Stimulated activated effector memory CD8-positive, alpha-beta T cell treated with anti-CD3 and anti-CD28 coated beads, Interleukin-12 subunit alpha, Interleukin-12 subunit beta, amount 100 ng/mL, for 72 hours (primary cell): ENCODE results near the gene DPP4.
A peak's percentile ranks its signal among the peaks of the same experiment; 100 is the strongest.

Experiments used
- ATAC-seq: fragments of 150-1000 bp; cut with Tn5 transposase; 2 replicates; pipeline ENCODE4 v1.10.0; 2021
- DNase-seq, 2 donors: peaks; one replicate each; pipeline ENCODE4 v3.0.0; 2021 to 2022; ENCODE audit warnings: low spot score in 2 of 2
- H3K27ac Mint-ChIP-seq: one replicate; pipeline ENCODE4 v1.8.0; 2022; ENCODE audit warnings: mild to moderate bottlenecking, mixed read lengths
- H3K36me3 Mint-ChIP-seq: one replicate; pipeline ENCODE4 v1.8.0; 2022; ENCODE audit warnings: mild to moderate bottlenecking, mixed read lengths
- H3K4me1 Mint-ChIP-seq: one replicate; pipeline ENCODE4 v1.8.0; 2022; ENCODE audit warnings: mixed read lengths
- H3K4me3 Mint-ChIP-seq: one replicate; pipeline ENCODE4 v1.8.0; 2022; ENCODE audit warnings: mild to moderate bottlenecking, mixed read lengths
- H3K9me3 Mint-ChIP-seq: one replicate; pipeline ENCODE4 v1.8.0; 2022; ENCODE audit warnings: mixed read lengths

The DPP4 gene

GRCh38 chr2:162022290-162022945 is 51.6 kb downstream of the DPP4 start:
- peaks cover 41% of the 10 kb centered on the region for H3K4me1 Mint-ChIP-seq
- peaks cover 100% of the 10 kb centered on the region for H3K36me3 Mint-ChIP-seq
- DNase-seq (no peak), ATAC-seq (peak; percentile 78)
- no peak overlapping the region for H3K4me3 Mint-ChIP-seq
- H3K9me3 Mint-ChIP-seq: no peaks in the 10 kb centered on the region
- peak overlapping the region; percentile 71 for H3K27ac Mint-ChIP-seq

GRCh38 chr2:162021516-162022058 is 52.4 kb downstream of the DPP4 start:
- no peak for DNase-seq
- peaks cover 47% of the 10 kb centered on the region for H3K4me1 Mint-ChIP-seq

GRCh38 chr2:162018530-162018929 is 55.5 kb downstream of the DPP4 start:
- H3K27ac Mint-ChIP-seq: peak overlapping the region; percentile 85
- ATAC-seq (peak; percentile 93), DNase-seq (no peak)
- no peaks in the 10 kb centered on the region for H3K9me3 Mint-ChIP-seq
- H3K36me3 Mint-ChIP-seq: peaks cover 97% of the 10 kb centered on the region
- peak overlapping the region; percentile 13 for H3K4me3 Mint-ChIP-seq
- H3K4me1 Mint-ChIP-seq: peaks cover 48% of the 10 kb centered on the region

More at GRCh38 chr2:162021516-162022058, 52.4 kb downstream of the DPP4 start:
- Mint-ChIP-seq H3K9me3 (no peaks in the 10 kb centered on the region), H3K4me3 (no peak overlapping the region), H3K36me3 (peaks cover 97% of the 10 kb centered on the region), H3K27ac (no peak overlapping the region)
- ATAC-seq: no peak

GRCh38 chr2:162017233-162017632 is 56.8 kb downstream of the DPP4 start:
- Mint-ChIP-seq H3K27ac (peak overlapping the region; percentile 85), H3K9me3 (no peaks in the 10 kb centered on the region), H3K4me1 (peaks cover 46% of the 10 kb centered on the region), H3K4me3 (no peak overlapping the region), H3K36me3 (peaks cover 96% of the 10 kb centered on the region)
- DNase-seq (no peak), ATAC-seq (peak; percentile 48)

- peaks cover 53% of the 10 kb centered on the region for H3K4me1 Mint-ChIP-seq
- DNase-seq (no peak), ATAC-seq (no peak)
- peaks cover 92% of the 10 kb centered on the region for H3K36me3 Mint-ChIP-seq
- peak overlapping the region; percentile 80 for H3K27ac Mint-ChIP-seq
- no peak overlapping the region for H3K4me3 Mint-ChIP-seq
- H3K9me3 Mint-ChIP-seq: no peaks in the 10 kb centered on the region
Measured at GRCh38 chr2:162016080-162016479, 57.9 kb downstream of the DPP4 start.

- Mint-ChIP-seq H3K4me3 (no peak overlapping the region), H3K36me3 (peaks cover 92% of the 10 kb centered on the region), H3K27ac (peak overlapping the region; percentile 95), H3K4me1 (peaks cover 53% of the 10 kb centered on the region), H3K9me3 (no peaks in the 10 kb centered on the region)
- DNase-seq: no peak
- no peak for ATAC-seq
Measured at GRCh38 chr2:162014751-162015150, 59.3 kb downstream of the DPP4 start.

- no peaks in the 10 kb centered on the region for H3K9me3 Mint-ChIP-seq
- ATAC-seq (no peak), DNase-seq (no peak)
- H3K4me1 Mint-ChIP-seq: peaks cover 53% of the 10 kb centered on the region
- H3K36me3 Mint-ChIP-seq: peaks cover 92% of the 10 kb centered on the region
- H3K4me3 Mint-ChIP-seq: peak overlapping the region; percentile 16
- H3K27ac Mint-ChIP-seq: peak overlapping the region; percentile 95
Measured at GRCh38 chr2:162013514-162014475, 60.2 kb downstream of the DPP4 start.

GRCh38 chr2:162012565-162013058 is 61.4 kb downstream of the DPP4 start:
- no peak for DNase-seq
- ATAC-seq: peak; percentile 41
- H3K9me3 Mint-ChIP-seq: no peaks in the 10 kb centered on the region
- H3K4me1 Mint-ChIP-seq: peaks cover 44% of the 10 kb centered on the region
- peaks cover 92% of the 10 kb centered on the region for H3K36me3 Mint-ChIP-seq
- peak overlapping the region; percentile 95 for H3K27ac Mint-ChIP-seq
- H3K4me3 Mint-ChIP-seq: peak overlapping the region; percentile 16

- H3K27ac Mint-ChIP-seq: peak overlapping the region; percentile 95
- peak overlapping the region; percentile 16 for H3K4me3 Mint-ChIP-seq
- DNase-seq (no peak), ATAC-seq (peak; percentile 77)
- H3K36me3 Mint-ChIP-seq: peaks cover 92% of the 10 kb centered on the region
- peaks cover 38% of the 10 kb centered on the region for H3K4me1 Mint-ChIP-seq
- H3K9me3 Mint-ChIP-seq: no peaks in the 10 kb centered on the region
Measured at GRCh38 chr2:162011706-162012564, 62.1 kb downstream of the DPP4 start.

- no peak for DNase-seq
- Mint-ChIP-seq H3K4me3 (no peak overlapping the region), H3K4me1 (peaks cover 27% of the 10 kb centered on the region), H3K36me3 (peaks cover 92% of the 10 kb centered on the region), H3K9me3 (no peaks in the 10 kb centered on the region), H3K27ac (no peak overlapping the region)
- ATAC-seq: no peak
Measured at GRCh38 chr2:162009543-162009942, 64.5 kb downstream of the DPP4 start.

- no peak overlapping the region for H3K27ac Mint-ChIP-seq
- no peaks in the 10 kb centered on the region for H3K9me3 Mint-ChIP-seq
- peaks cover 18% of the 10 kb centered on the region for H3K4me1 Mint-ChIP-seq
- DNase-seq (no peak), ATAC-seq (no peak)
- H3K36me3 Mint-ChIP-seq: peaks cover 91% of the 10 kb centered on the region
- no peak overlapping the region for H3K4me3 Mint-ChIP-seq
Measured at GRCh38 chr2:162007447-162008040, 66.5 kb downstream of the DPP4 start.

- no peaks in the 10 kb centered on the region for H3K9me3 Mint-ChIP-seq
- H3K4me1 Mint-ChIP-seq: peaks cover 7% of the 10 kb centered on the region
- ATAC-seq (peak; percentile 62), DNase-seq (no peak)
- peaks cover 88% of the 10 kb centered on the region for H3K36me3 Mint-ChIP-seq
- H3K27ac Mint-ChIP-seq: no peak overlapping the region
- H3K4me3 Mint-ChIP-seq: no peak overlapping the region
Measured at GRCh38 chr2:162006337-162006736, 67.7 kb downstream of the DPP4 start.

GRCh38 chr2:162004031-162004430 is 70.0 kb downstream of the DPP4 start:
- Mint-ChIP-seq H3K27ac (peak overlapping the region; percentile 71), H3K9me3 (peaks cover 4% of the 10 kb centered on the region), H3K36me3 (peaks cover 77% of the 10 kb centered on the region), H3K4me1 (peaks cover 18% of the 10 kb centered on the region), H3K4me3 (no peak overlapping the region)
- ATAC-seq (no peak), DNase-seq (no peak)

GRCh38 chr2:162002623-162003235 is 71.3 kb downstream of the DPP4 start:
- peaks cover 73% of the 10 kb centered on the region for H3K36me3 Mint-ChIP-seq
- H3K27ac Mint-ChIP-seq: peak overlapping the region; percentile 71
- H3K4me3 Mint-ChIP-seq: no peak overlapping the region
- H3K9me3 Mint-ChIP-seq: peaks cover 4% of the 10 kb centered on the region
- ATAC-seq: no peak
- DNase-seq: no peak
- H3K4me1 Mint-ChIP-seq: peaks cover 30% of the 10 kb centered on the region
